CD8-positive, alpha-beta memory T cell (primary cell): ENCODE results near the gene LPCAT1. TPM values are rescaled to one million over a fixed set of nuclear protein-coding genes. Genes with fewer than 3 reads are reported as not detected.

Source experiments
- CTCF ChIA-PET: fragments of 350-600 bp; sonication (Branson Sonifier 250); formaldehyde crosslinking; loops from one replicate; lab custom pipeline; 2021; ENCODE audit warnings: antibody characterized with exemption; lab: Charles Lee
- POLR2A ChIA-PET: fragments of 350-600 bp; sonication (Branson Sonifier 250); formaldehyde crosslinking; loops from one replicate; lab custom pipeline; 2021; ENCODE audit warnings: antibody characterized with exemption; lab: Charles Lee
- DNase-seq, 5 donors: peaks; one replicate each; pipeline versions ENCODE4 v3.0.0 to v3.0.0-alpha.2; 2020 to 2022; ENCODE audit warnings: mixed read lengths in 1 of 5
- H3K27ac ChIP-seq: one replicate; pipeline ENCODE4 v1.7.0; 2013; ENCODE audit warnings: low read depth, mild to moderate bottlenecking, low read length, moderate library complexity
- H3K27me3 ChIP-seq: 2 replicates; pipeline ENCODE4 v1.7.0; 2013; ENCODE audit warnings: low read length, mild to moderate bottlenecking; ENCODE audit not compliant: insufficient read depth, poor library complexity, severe bottlenecking
- H3K36me3 ChIP-seq: 2 replicates; pipeline ENCODE4 v1.7.0; 2013; ENCODE audit warnings: mild to moderate bottlenecking, low read length, moderate library complexity; ENCODE audit not compliant: insufficient read depth
- H3K4me1 ChIP-seq: 2 replicates; pipeline ENCODE4 v1.7.0; 2013; ENCODE audit warnings: mild to moderate bottlenecking, low read length, moderate library complexity; ENCODE audit not compliant: insufficient read depth
- H3K4me3 ChIP-seq: 2 replicates; pipeline ENCODE4 v1.7.0; 2013; ENCODE audit warnings: mild to moderate bottlenecking, low read length
- H3K9me3 ChIP-seq: 2 replicates; pipeline ENCODE4 v1.7.0; 2013; ENCODE audit warnings: mild to moderate bottlenecking, low read length
- H3K27ac Mint-ChIP-seq, 8 donors: one replicate each; pipeline ENCODE4 v1.8.0; 2020 to 2021; ENCODE audit warnings: mixed read lengths in 8 of 8, mild to moderate bottlenecking in 6 of 8, inconsistent platforms in 3 of 8, moderate library complexity in 3 of 8
- H3K27me3 Mint-ChIP-seq, 2 donors: one replicate each; pipeline ENCODE4 v1.8.0; 2020 to 2021; ENCODE audit warnings: mixed read lengths in 2 of 2, mild to moderate bottlenecking in 1 of 2, moderate library complexity in 1 of 2
- H3K36me3 Mint-ChIP-seq, 3 donors: one replicate each; pipeline ENCODE4 v1.8.0; 2020 to 2021; ENCODE audit warnings: mixed read lengths in 3 of 3, inconsistent platforms in 1 of 3, mild to moderate bottlenecking in 1 of 3
- H3K4me1 Mint-ChIP-seq, 3 donors: one replicate each; pipeline ENCODE4 v1.8.0; 2020 to 2021; ENCODE audit warnings: mixed read lengths in 3 of 3, inconsistent platforms in 1 of 3, mild to moderate bottlenecking in 1 of 3
- H3K4me3 Mint-ChIP-seq, 7 donors: one replicate each; pipeline ENCODE4 v1.8.0; 2020 to 2021; ENCODE audit warnings: mixed read lengths in 7 of 7, mild to moderate bottlenecking in 6 of 7, moderate library complexity in 4 of 7, inconsistent platforms in 2 of 7
- H3K9me3 Mint-ChIP-seq, 5 donors: one replicate each; pipeline ENCODE4 v1.8.0; 2020 to 2022; ENCODE audit warnings: mixed read lengths in 5 of 5, mild to moderate bottlenecking in 3 of 5, moderate library complexity in 2 of 5, inconsistent platforms in 1 of 5
- polyA plus RNA-seq: library from polyadenylated mRNA; unstranded; fragments of 300-500 nt; fragmentation: Illumina TruSeq; gene quantifications from one replicate; pipeline ENCODE4 v1.2.3, GENCODE V29; 2021
- total RNA-seq, 2 experiments: library from RNA; stranded (reverse); gene quantifications; one replicate each; pipeline ENCODE4 v1.2.3, GENCODE V29; 2021

LPCAT1 gene
- total and polyA plus RNA-seq, 3 experiments from 2014 or later, result 92.5 to 101 (median 95.9) TPM

GRCh38 chr5:1474183-1474839 lies 49.4 kb downstream of the LPCAT1 start:
- CTCF ChIA-PET, result no interaction called here
- H3K27ac ChIP-seq, result no peak overlapping the region
- H3K4me3 ChIP-seq, result no peak overlapping the region
- H3K4me1 ChIP-seq, result no peaks in the 10 kb centered on the region
- Mint-ChIP-seq H3K27me3 (no peaks in the 10 kb centered on the region), H3K27ac (peak overlapping the region in 1 of 8 donors; percentile 47), H3K36me3 (peaks cover 0 to 90% (median 9%) of the 10 kb centered on the region in 3 donors), H3K4me1 (peaks cover 0 to 2% (median 0%) of the 10 kb centered on the region in 3 donors), H3K4me3 (no peak overlapping the region), H3K9me3 (no peaks in the 10 kb centered on the region)
- peak in 1 of 5 donors; percentile 44 for DNase-seq
- POLR2A ChIA-PET, result no interaction called here
- H3K36me3 ChIP-seq, result peaks cover 23% of the 10 kb centered on the region
- H3K27me3 ChIP-seq, result no peaks in the 10 kb centered on the region
- no peaks in the 10 kb centered on the region for H3K9me3 ChIP-seq

DNA sequence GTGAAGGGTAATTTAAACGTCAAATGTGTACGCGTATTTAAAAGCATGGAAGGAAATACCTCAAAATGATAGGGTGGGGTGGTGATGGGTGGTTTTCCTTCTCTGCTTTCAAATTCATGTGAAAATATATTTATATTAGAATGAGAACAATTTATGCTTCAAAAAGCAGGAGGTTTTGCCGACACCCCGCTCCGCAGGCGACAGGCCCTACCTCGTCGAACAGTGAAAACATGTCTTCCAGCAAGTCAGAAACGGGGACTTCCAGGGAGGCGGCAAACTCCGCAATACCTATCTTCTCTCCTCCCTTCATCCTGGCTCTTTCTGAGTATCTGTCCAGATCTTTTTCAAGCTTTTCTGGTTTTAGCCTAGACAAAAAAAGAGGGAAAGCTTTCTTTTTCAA lies 50.0 kb downstream of the LPCAT1 start:
- H3K4me1 ChIP-seq, result no peaks in the 10 kb centered on the region
- Mint-ChIP-seq H3K27ac (no peak overlapping the region), H3K4me3 (no peak overlapping the region), H3K36me3 (peaks cover 0 to 88% (median 9%) of the 10 kb centered on the region in 3 donors), H3K4me1 (no peaks in the 10 kb centered on the region), H3K9me3 (no peaks in the 10 kb centered on the region), H3K27me3 (no peaks in the 10 kb centered on the region)
- no peak for DNase-seq
- no peak overlapping the region for H3K4me3 ChIP-seq
- ChIA-PET POLR2A (no interaction called here), CTCF (no interaction called here)
- peaks cover 17% of the 10 kb centered on the region for H3K36me3 ChIP-seq
- no peak overlapping the region for H3K27ac ChIP-seq
- no peaks in the 10 kb centered on the region for H3K27me3 ChIP-seq
- no peaks in the 10 kb centered on the region for H3K9me3 ChIP-seq

DNA sequence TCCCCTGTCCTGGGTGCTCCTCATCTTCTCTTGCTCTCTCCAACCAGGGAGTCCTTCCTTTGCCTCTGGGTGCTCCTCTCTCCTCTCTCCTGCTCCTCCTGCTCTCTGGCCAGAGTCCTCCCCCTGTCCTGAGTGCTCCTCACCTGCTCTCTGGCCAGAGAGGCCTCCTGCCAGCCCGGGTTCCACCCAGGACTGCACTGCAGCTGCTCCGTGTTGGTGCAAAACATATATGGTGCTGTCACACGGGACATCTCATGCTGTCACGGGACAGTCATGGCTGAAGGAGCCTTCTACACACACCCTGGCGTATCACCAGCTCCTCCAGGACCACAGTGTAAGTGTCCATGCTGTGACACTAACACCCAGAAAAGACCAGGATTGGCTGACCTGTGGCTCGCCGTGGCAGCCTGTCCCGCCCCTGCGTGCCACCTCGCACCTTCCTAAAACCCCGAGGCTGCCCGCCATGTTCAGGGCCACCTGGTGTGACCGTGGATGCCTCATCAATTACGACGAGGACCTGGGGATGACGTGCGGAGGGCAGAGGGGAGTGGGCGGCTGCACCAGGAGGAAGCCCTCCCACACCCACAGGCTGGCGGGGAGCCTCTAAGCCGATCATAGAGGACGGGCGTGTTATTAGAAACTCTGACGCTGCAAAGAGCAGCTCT lies 50.7 kb downstream of the LPCAT1 start:
- Histone ChIP-seq H3K36me3 (peaks cover 14% of the 10 kb centered on the region), H3K9me3 (no peaks in the 10 kb centered on the region), H3K4me1 (no peaks in the 10 kb centered on the region), H3K4me3 (no peak overlapping the region), H3K27me3 (no peaks in the 10 kb centered on the region), H3K27ac (no peak overlapping the region)
- peaks cover 2 to 88% (median 9%) of the 10 kb centered on the region in 3 donors for H3K36me3 Mint-ChIP-seq
- ChIA-PET POLR2A (no interaction called here), CTCF (no interaction called here)
- H3K4me1 Mint-ChIP-seq, result peaks cover 0 to 2% (median 0%) of the 10 kb centered on the region in 3 donors
- DNase-seq, result no peak
- H3K9me3 Mint-ChIP-seq, result no peaks in the 10 kb centered on the region
- peak overlapping the region in 1 of 8 donors; percentile 66 for H3K27ac Mint-ChIP-seq
- H3K4me3 Mint-ChIP-seq, result no peak overlapping the region
- H3K27me3 Mint-ChIP-seq, result no peaks in the 10 kb centered on the region

DNA sequence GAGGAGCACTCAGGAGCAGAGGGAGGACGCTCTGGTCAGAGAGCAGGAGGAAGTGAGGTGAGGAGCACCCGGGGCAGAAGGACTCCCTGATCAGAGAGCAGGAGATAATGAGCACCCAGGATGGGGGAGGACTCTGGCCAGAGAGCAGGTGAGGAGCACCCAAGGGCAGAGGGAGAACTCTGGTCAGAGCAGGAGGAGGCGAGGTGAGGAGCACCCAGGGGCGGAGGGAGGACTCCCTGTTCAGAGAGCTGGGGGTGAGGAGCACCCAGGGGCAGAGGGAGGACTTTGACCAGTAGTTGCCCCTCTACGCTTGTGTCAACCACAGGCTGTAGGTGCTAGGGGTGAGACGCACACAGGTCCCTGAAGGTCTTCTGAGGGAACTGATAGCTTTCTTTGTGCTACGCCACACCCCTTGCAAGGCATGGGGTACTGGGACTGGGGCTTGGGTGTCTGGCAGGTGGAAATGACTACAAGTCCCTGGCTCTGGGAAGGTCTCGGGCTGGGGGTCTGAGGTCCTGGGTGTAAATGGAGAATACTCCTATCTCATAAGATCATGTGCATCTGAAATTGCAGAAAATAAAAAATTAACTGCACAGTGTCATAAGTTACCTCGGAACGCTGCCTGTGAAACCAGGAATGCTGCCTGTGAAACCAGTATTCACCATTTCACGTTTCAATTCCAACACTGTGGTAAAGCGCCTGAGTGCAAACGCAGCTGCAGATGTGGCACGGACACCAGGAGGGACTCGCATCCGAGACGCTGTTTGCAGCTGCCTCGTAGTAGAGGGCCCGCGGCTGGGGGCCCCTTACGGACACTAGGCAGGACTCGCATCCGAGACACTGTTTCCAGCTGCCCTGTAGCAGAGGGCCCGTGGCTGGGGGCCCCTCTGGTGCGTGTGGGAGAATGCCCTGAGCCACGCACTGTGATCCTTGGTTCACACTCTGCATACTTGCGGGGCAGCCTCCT lies 51.5 kb downstream of the LPCAT1 start:
- peaks cover 3 to 88% (median 9%) of the 10 kb centered on the region in 3 donors for H3K36me3 Mint-ChIP-seq
- no peaks in the 10 kb centered on the region for H3K27me3 ChIP-seq
- ChIA-PET CTCF (no interaction called here), POLR2A (no interaction called here)
- peaks cover 0 to 2% (median 0%) of the 10 kb centered on the region in 3 donors for H3K4me1 Mint-ChIP-seq
- no peaks in the 10 kb centered on the region for H3K9me3 ChIP-seq
- peaks cover 11% of the 10 kb centered on the region for H3K36me3 ChIP-seq
- H3K27me3 Mint-ChIP-seq, result no peaks in the 10 kb centered on the region
- no peaks in the 10 kb centered on the region for H3K4me1 ChIP-seq
- no peak overlapping the region for H3K4me3 Mint-ChIP-seq
- H3K27ac Mint-ChIP-seq, result peak overlapping the region in 2 of 8 donors; percentile 8 to 29
- DNase-seq, result peak in 2 of 5 donors; percentile 0 to 31
- no peak overlapping the region for H3K27ac ChIP-seq
- H3K9me3 Mint-ChIP-seq, result no peaks in the 10 kb centered on the region
- no peak overlapping the region for H3K4me3 ChIP-seq

GRCh38 chr5:1471240-1471853 lies 52.4 kb downstream of the LPCAT1 start:
- Mint-ChIP-seq H3K27ac (peak overlapping the region in 3 of 8 donors; percentile 27 to 90 (median 68)), H3K36me3 (peaks cover 3 to 83% (median 5%) of the 10 kb centered on the region in 3 donors), H3K27me3 (no peaks in the 10 kb centered on the region), H3K4me3 (no peak overlapping the region), H3K4me1 (peaks cover 0 to 2% (median 0%) of the 10 kb centered on the region in 3 donors), H3K9me3 (no peaks in the 10 kb centered on the region)
- no peaks in the 10 kb centered on the region for H3K9me3 ChIP-seq
- H3K27ac ChIP-seq, result no peak overlapping the region
- CTCF ChIA-PET, result no interaction called here
- peak in 1 of 5 donors; percentile 39 for DNase-seq
- no peaks in the 10 kb centered on the region for H3K4me1 ChIP-seq
- peaks cover 6% of the 10 kb centered on the region for H3K36me3 ChIP-seq
- POLR2A ChIA-PET, result no interaction called here
- no peaks in the 10 kb centered on the region for H3K27me3 ChIP-seq
- H3K4me3 ChIP-seq, result no peak overlapping the region

DNA sequence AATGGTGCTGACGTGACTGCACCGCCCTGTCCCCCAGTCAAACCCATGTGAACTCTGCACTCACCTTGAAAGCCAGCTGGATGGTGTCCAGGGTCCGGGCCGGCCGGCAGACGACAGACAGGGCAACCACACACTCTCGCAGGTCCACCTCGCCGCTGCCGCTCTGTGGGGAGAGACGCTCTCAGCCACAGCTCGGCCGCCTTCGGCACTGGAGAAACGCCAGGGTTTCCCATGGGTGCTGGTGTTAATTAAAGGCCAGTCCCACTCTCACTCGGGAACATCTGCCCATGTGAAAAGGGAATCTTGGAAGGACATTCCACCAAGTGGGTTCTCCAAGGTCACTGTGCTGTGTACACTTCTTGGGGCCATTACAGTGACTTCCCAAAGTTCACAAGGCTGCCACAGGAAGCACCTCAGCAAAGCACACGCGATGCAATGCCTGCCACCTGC lies 53.0 kb downstream of the LPCAT1 start:
- no peak overlapping the region for H3K4me3 ChIP-seq
- peaks cover 9% of the 10 kb centered on the region for H3K36me3 ChIP-seq
- peak in 1 of 5 donors; percentile 42 for DNase-seq
- Mint-ChIP-seq H3K27me3 (no peaks in the 10 kb centered on the region), H3K9me3 (no peaks in the 10 kb centered on the region), H3K27ac (peak overlapping the region in 1 of 8 donors; percentile 68), H3K4me1 (peaks cover 0 to 2% (median 0%) of the 10 kb centered on the region in 3 donors), H3K36me3 (peaks cover 3 to 83% (median 4%) of the 10 kb centered on the region in 3 donors), H3K4me3 (no peak overlapping the region)
- ChIA-PET POLR2A (no interaction called here), CTCF (no interaction called here)
- H3K27ac ChIP-seq, result no peak overlapping the region
- no peaks in the 10 kb centered on the region for H3K4me1 ChIP-seq
- H3K27me3 ChIP-seq, result no peaks in the 10 kb centered on the region
- no peaks in the 10 kb centered on the region for H3K9me3 ChIP-seq

DNA sequence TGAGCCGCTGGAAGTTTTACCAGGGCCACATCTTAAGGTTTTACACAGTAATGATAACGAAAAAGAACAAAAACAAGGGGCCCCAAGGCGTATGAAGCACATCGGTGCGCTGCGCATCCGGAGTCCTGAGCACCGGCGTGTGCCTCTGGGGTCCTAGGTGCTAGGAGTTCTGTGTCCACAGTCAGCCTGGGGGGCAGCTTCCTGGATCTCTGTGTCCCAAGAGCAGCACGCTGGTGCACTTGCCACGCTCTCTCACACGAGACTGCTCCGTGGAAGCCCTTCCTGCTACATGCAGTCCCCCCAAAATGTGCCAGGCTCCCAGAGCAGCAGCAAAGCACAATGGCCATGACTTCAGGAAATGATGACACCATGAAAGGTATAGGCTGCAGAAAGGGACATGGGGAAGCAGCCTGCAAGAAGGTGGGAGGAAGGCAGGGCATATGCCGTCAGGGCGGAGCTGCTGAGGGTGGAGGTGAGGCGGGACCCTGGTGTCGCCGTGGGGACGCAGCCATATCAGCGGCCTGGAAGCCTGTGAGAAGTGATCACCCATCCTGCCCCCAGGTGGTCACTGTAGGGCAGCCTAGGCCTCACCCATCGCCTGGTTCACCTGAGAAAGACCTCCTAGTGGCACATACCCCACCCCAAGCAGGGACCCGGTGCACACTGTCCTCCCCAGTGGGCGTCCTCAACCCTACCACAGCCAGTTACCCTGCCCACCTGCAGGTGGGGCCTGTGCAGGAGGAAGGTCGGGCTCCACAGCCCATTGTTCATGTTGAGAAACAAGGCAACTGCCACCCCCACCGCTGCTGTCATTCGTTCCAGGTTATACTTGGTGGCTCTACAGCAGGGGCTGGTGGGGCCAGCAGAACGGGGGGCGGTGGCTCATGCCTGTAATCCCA lies 54.9 kb downstream of the LPCAT1 start:
- DNase-seq, result peak in 1 of 5 donors; percentile 39
- Histone ChIP-seq H3K36me3 (peaks cover 7% of the 10 kb centered on the region), H3K9me3 (no peaks in the 10 kb centered on the region), H3K4me3 (no peak overlapping the region), H3K4me1 (no peaks in the 10 kb centered on the region), H3K27me3 (no peaks in the 10 kb centered on the region), H3K27ac (no peak overlapping the region)
- POLR2A ChIA-PET, result no interaction called here
- H3K27me3 Mint-ChIP-seq, result no peaks in the 10 kb centered on the region
- no peaks in the 10 kb centered on the region for H3K9me3 Mint-ChIP-seq
- peak overlapping the region in 1 of 7 donors; percentile 13 for H3K4me3 Mint-ChIP-seq
- peaks cover 0 to 2% (median 0%) of the 10 kb centered on the region in 3 donors for H3K4me1 Mint-ChIP-seq
- peaks cover 3 to 84% (median 9%) of the 10 kb centered on the region in 3 donors for H3K36me3 Mint-ChIP-seq
- CTCF ChIA-PET, result interaction anchor here (1.0 to 1.9 kb wide), 2 partner anchors 83 to 89 kb away, joined by 4 read pairs; no protein-coding TSS in a partner anchor
- peak overlapping the region in 3 of 8 donors; percentile 60 to 86 (median 85) for H3K27ac Mint-ChIP-seq
